GM18858 (cell line): ENCODE measurements around the gene SIRT5.

Experiments
- ATAC-seq: cut with Tn5 transposase; IDR thresholded peaks from one replicate; pipeline ENCODE4 v1.9.1; 2021; ENCODE audit not compliant: unreplicated experiment

The SIRT5 gene

DNA sequence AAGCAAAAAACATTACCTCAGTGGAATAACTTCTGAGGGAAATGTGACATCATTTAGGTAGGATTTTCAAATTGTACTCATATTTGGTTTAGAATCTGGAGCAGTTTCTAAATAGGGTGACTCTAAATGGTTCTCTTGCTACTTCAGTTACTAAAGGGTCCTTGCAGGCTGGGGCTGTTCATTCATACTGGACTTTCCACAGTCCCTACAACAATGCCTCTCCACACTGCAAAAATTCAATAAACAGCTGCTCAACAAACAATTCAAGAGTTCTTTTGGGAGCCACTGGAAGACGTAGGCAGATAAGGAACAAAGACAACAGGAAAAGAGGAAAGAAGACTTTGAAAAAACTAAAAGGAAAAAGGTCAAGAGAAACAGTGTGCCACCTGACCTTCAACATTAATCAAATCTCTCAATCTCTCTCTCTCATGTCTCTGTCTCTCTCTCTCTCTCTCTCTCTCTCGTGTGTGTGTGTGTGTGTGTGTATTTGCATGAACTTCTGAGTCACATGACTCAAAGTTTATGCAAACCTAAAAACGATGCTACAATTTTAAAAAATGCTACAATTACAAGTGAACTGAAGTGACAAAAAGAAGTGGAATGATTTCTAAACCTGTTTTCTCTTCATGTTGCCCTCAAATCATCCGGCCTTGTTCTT, 55.2 kb downstream of the SIRT5 start:
- ATAC-seq = no peak

GRCh38 chr6:13630499-13630898, 56.1 kb downstream of the SIRT5 start:
- no peak for ATAC-seq

GRCh38 chr6:13633343-13633742, 58.9 kb downstream of the SIRT5 start:
- ATAC-seq = no peak

- ATAC-seq = no peak
Observed at GRCh38 chr6:13635948-13636658, 61.7 kb downstream of the SIRT5 start.

DNA sequence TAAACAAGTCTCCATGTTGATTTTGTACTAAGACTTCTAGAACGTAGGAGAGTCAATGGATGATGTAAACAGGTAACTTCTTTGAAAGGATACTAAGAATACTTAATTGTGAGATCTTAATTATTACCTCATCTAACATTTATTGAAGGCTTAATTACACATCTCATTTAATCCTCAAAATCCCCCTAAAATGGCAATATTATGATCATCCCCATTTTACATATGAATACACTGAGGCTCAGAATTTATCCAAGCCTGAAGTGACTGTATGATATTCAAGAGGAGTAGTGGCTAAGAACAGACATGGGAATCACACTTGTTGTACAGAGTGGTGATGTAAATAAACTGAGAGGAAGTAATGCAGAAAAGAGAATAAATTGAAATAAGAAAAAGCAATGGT, 63.6 kb downstream of the SIRT5 start:
- no peak for ATAC-seq

GRCh38 chr6:13638626-13639025, 64.2 kb downstream of the SIRT5 start:
- no peak for ATAC-seq

GRCh38 chr6:13641315-13641714, 66.9 kb downstream of the SIRT5 start:
- ATAC-seq = no peak

- no peak for ATAC-seq
Observed at GRCh38 chr6:13643125-13643524, 68.7 kb downstream of the SIRT5 start.

DNA sequence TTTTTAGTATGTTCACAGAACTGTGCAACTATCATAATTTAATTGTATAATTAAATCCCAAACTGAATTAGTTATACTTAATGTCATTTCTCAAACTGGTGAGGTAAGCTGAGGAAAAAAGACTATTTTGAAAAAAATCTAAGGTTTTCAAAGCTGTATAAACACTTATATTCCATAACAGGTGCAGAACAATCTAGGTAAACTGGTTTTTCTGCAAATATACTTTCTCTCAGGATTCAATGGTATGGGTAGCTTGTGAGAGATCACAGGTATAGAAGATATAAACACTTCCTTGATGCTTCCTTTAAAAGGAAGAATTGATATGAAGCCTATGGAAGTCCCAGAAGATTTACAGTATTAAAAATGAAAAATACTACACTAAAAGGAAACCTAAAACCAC, 74.4 kb downstream of the SIRT5 start:
- ATAC-seq = no peak

GRCh38 chr6:13649393-13649792, 75.0 kb downstream of the SIRT5 start:
- ATAC-seq = no peak

GRCh38 chr6:13653296-13653695, 78.9 kb downstream of the SIRT5 start:
- no peak for ATAC-seq

DNA sequence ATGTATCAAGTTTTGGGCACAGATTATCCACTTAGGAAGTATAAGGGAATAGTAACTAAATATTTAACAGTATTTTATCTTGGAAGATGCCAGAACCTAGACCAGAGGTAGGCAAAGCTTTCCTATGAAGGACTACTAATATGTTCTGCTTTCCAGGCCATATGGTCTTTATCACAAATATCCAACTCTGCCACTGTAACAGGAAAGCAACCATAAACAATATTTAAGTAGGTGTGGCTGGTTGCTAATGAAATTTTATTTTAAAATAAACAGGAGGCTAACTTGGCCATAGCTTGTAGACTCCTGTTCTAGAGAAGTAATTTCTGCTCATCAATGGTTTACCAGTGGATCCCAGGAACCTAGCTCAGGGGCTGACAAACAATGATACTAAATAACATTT, 80.1 kb downstream of the SIRT5 start:
- ATAC-seq = no peak

GRCh38 chr6:13655700-13656099, 81.3 kb downstream of the SIRT5 start:
- no peak for ATAC-seq

GRCh38 chr6:13660273-13660672, 85.9 kb downstream of the SIRT5 start:
- no peak for ATAC-seq

- no peak for ATAC-seq
Observed at GRCh38 chr6:13660893-13661292, 86.5 kb downstream of the SIRT5 start.

- ATAC-seq = no peak
Observed at GRCh38 chr6:13661647-13662046, 87.2 kb downstream of the SIRT5 start.

GRCh38 chr6:13662651-13663334, 88.4 kb downstream of the SIRT5 start:
- ATAC-seq = no peak

GRCh38 chr6:13663986-13664385, 89.6 kb downstream of the SIRT5 start:
- ATAC-seq = no peak
